Measurements from ENCODE around the gene FIBCD1. TPM values are rescaled to one million over a fixed set of nuclear protein-coding genes. Genes with fewer than 3 reads are reported as not detected.

The FIBCD1 gene
- polyA plus RNA-seq, 1 donor (not counting 4 experiments of a cell fraction or from before 2014, with no cell fraction given): 0.79 TPM

GRCh38 chr9:130865921-130866320 lies 73.1 kb downstream of the FIBCD1 start:
- Histone ChIP-seq H3K9me1 (ENCODE audit: control insufficient read depth, extremely low read depth, insufficient read depth, low read length) (no peaks in the 10 kb centered on the region), H3K9me3 (ENCODE audit: control insufficient read depth, low read depth, low read length) (no peaks in the 10 kb centered on the region), H3K9ac (ENCODE audit: control insufficient read depth, extremely low read depth, insufficient read depth, low read length) (no peak overlapping the region), H3K36me3 (ENCODE audit: control insufficient read depth in 2 of 2, extremely low read depth in 1 of 2, insufficient read depth in 2 of 2, low read length in 2 of 2) (peaks cover 11 to 14% of the 10 kb centered on the region in 2 experiments), H3K4me2 (ENCODE audit: control insufficient read depth, extremely low read depth, insufficient read depth, low read depth, low read length) (no peak overlapping the region), H4K20me1 (ENCODE audit: control insufficient read depth, extremely low read depth, insufficient read depth, low read length) (peaks cover 8% of the 10 kb centered on the region), H3K27ac (ENCODE audit: control insufficient read depth, insufficient read depth, low read length) (no peak overlapping the region), H3K4me1 (ENCODE audit: control insufficient read depth, extremely low read depth, insufficient read depth, low read length) (no peaks in the 10 kb centered on the region), H3K4me3 (ENCODE audit: control insufficient read depth in 2 of 3, extremely low read depth in 1 of 3, insufficient read depth in 2 of 3, low read depth in 1 of 3, low read length in 3 of 3) (no peak overlapping the region), H3K79me2 (ENCODE audit: control insufficient read depth, insufficient read depth, low read length) (peaks cover 10% of the 10 kb centered on the region), H2AFZ (ENCODE audit: control insufficient read depth, low read length) (no peak overlapping the region), H3K27me3 (ENCODE audit: control insufficient read depth, extremely low read depth, insufficient read depth, low read length) (no peaks in the 10 kb centered on the region)
- TF ChIP-seq CTCF (optimal IDR thresholded peaks at IDR 0.05 in 1 of 3, IDR thresholded peaks at IDR 0.05 in 1 of 3, conservative IDR thresholded peaks at IDR 0.05 in 1 of 3; ENCODE audit: extremely low read depth in 1 of 3, insufficient read depth in 2 of 3, low read length in 3 of 3): no peak
- no peak for TF ChIP-seq EZH2 (IDR thresholded peaks at IDR 0.05; ENCODE audit: low read length)
- no peak for DNase-seq (ENCODE audit: low read depth, low spot score)
- dilution Hi-C loops (cut with MboI; ENCODE audit: extremely low pct_ligation_motif_present, low sequenced_read_pairs): no loop called here
- FAIRE-seq: no peak

GRCh38 chr9:130864541-130864940 lies 74.5 kb downstream of the FIBCD1 start:
- Histone ChIP-seq H3K9me1 (ENCODE audit: control insufficient read depth, extremely low read depth, insufficient read depth, low read length) (no peaks in the 10 kb centered on the region), H3K4me2 (ENCODE audit: control insufficient read depth, extremely low read depth, insufficient read depth, low read depth, low read length) (no peak overlapping the region), H3K4me3 (ENCODE audit: control insufficient read depth in 2 of 3, extremely low read depth in 1 of 3, insufficient read depth in 2 of 3, low read depth in 1 of 3, low read length in 3 of 3) (no peak overlapping the region), H3K36me3 (ENCODE audit: control insufficient read depth in 2 of 2, extremely low read depth in 1 of 2, insufficient read depth in 2 of 2, low read length in 2 of 2) (peaks cover 13 to 14% of the 10 kb centered on the region in 2 experiments), H3K27me3 (ENCODE audit: control insufficient read depth, extremely low read depth, insufficient read depth, low read length) (no peaks in the 10 kb centered on the region), H4K20me1 (ENCODE audit: control insufficient read depth, extremely low read depth, insufficient read depth, low read length) (peaks cover 5% of the 10 kb centered on the region), H3K9me3 (ENCODE audit: control insufficient read depth, low read depth, low read length) (no peaks in the 10 kb centered on the region), H3K4me1 (ENCODE audit: control insufficient read depth, extremely low read depth, insufficient read depth, low read length) (no peaks in the 10 kb centered on the region), H3K27ac (ENCODE audit: control insufficient read depth, insufficient read depth, low read length) (no peak overlapping the region), H3K9ac (ENCODE audit: control insufficient read depth, extremely low read depth, insufficient read depth, low read length) (no peak overlapping the region), H3K79me2 (ENCODE audit: control insufficient read depth, insufficient read depth, low read length) (peaks cover 9% of the 10 kb centered on the region), H2AFZ (ENCODE audit: control insufficient read depth, low read length) (no peak overlapping the region)
- DNase-seq (ENCODE audit: low read depth, low spot score): no peak
- TF ChIP-seq CTCF (optimal IDR thresholded peaks at IDR 0.05 in 1 of 3, IDR thresholded peaks at IDR 0.05 in 1 of 3, conservative IDR thresholded peaks at IDR 0.05 in 1 of 3; ENCODE audit: extremely low read depth in 1 of 3, insufficient read depth in 2 of 3, low read length in 3 of 3) (no peak), EZH2 (IDR thresholded peaks at IDR 0.05; ENCODE audit: low read length) (no peak)
- dilution Hi-C loops (cut with MboI; ENCODE audit: extremely low pct_ligation_motif_present, low sequenced_read_pairs): no loop called here
- FAIRE-seq: no peak

Data from keratinocyte (primary cell).